K562 (cell line): ENCODE data around the gene PDE6D. TPM values are rescaled to one million over a fixed set of nuclear protein-coding genes. Genes with fewer than 3 reads are reported as not detected.

Source experiments
- ATAC-seq: fragments of 200-7000 bp; cut with Tn5 transposase; 3 replicates; pipeline ENCODE4 v1.9.1; 2020; ENCODE audit warnings: moderate library complexity
- BruUV-seq: library from RNA; stranded (reverse); fragments of 400-500 nt; replicated peaks from 2 replicates; lab custom pipeline; 2021; lab: Mats Ljungman, UMichigan
- CTCF ChIA-PET: fragments of 300-600 bp; formaldehyde crosslinking; extraction: SDS; loops from one replicate; lab custom pipeline; 2021; ENCODE audit warnings: low intra/inter-chr PET ratio; lab: Yijun Ruan, JAX
- POLR2A ChIA-PET: fragments of 300-600, 350-650 bp; sonication (Branson Sonifier 250); formaldehyde crosslinking; extraction: SDS; loops from one replicate; lab custom pipeline; 2021; ENCODE audit warnings: antibody characterized with exemption, inconsistent platforms; lab: Yijun Ruan, JAX
- DNase-seq, 4 experiments: peaks; one replicate each; pipeline versions ENCODE4 v3.0.0 to v3.0.0-alpha.2; 2011 to 2018; ENCODE audit warnings: low spot score in 3 of 4, mixed read lengths in 3 of 4; ENCODE audit errors: extremely low read depth in 1 of 4
- FAIRE-seq: peaks from 2 replicates; lab custom pipeline; 2011; peaks lifted over from hg19 to GRCh38; lab: Jason Lieb, UNC
- H2AFZ ChIP-seq: 2 replicates; pipeline ENCODE4 v1.6.0; 2011; ENCODE audit warnings: low read depth, low read length, control low read depth, inconsistent platforms
- H3K27ac ChIP-seq: fragments of 200-600 bp; 3 replicates; pipeline ENCODE4 v1.8.0; 2011; ENCODE audit warnings: low read depth, mild to moderate bottlenecking, control low read depth, inconsistent platforms, low read length, moderate library complexity, mixed read lengths; ENCODE audit errors: extremely low read depth
- H3K27me3 ChIP-seq, 2 experiments: fragments of 300-600 bp in 1 of 2; 2 replicates in 1 of 2; 3 replicates in 1 of 2; pipeline versions ENCODE4 v1.6.0 to v1.8.0; 2011; ENCODE audit warnings: inconsistent platforms in 2 of 2, low read length in 2 of 2, mild to moderate bottlenecking in 1 of 2, mixed read lengths in 1 of 2, moderate library complexity in 1 of 2; ENCODE audit not compliant: control insufficient read depth in 2 of 2, insufficient read depth in 2 of 2
- H3K36me3 ChIP-seq: fragments of 300-600 bp; 3 replicates; pipeline ENCODE4 v1.8.0; 2011; ENCODE audit warnings: mild to moderate bottlenecking, low read length, inconsistent platforms; ENCODE audit not compliant: control insufficient read depth, insufficient read depth
- H3K4me1 ChIP-seq, 2 experiments: fragments of 200-600 bp in 1 of 2; replicated peaks in 1 of 2; 2 replicates in 1 of 2; 3 replicates in 1 of 2; pipeline versions ENCODE4 v1.5.1 to v1.8.0; 2011; ENCODE audit warnings: inconsistent platforms in 2 of 2, low read length in 2 of 2, mild to moderate bottlenecking in 1 of 2, mixed read lengths in 1 of 2, moderate library complexity in 1 of 2; ENCODE audit not compliant: control insufficient read depth in 2 of 2, insufficient read depth in 2 of 2
- H3K4me2 ChIP-seq: 2 replicates; pipeline ENCODE4 v1.6.1; 2011; ENCODE audit warnings: low read length, control low read depth, inconsistent platforms, mixed read lengths; ENCODE audit not compliant: insufficient read depth
- H3K4me3 ChIP-seq: fragments of 200-600 bp; sonication (generic), shearing (Covaris generic); 2 replicates; pipeline ENCODE4 v1.5.1; 2016; ENCODE audit warnings: control low read depth, inconsistent platforms
- H3K79me2 ChIP-seq: fragments of 200-600 bp; 3 replicates; pipeline ENCODE4 v1.8.0; 2011; ENCODE audit warnings: low read length, inconsistent platforms; ENCODE audit not compliant: control insufficient read depth, insufficient read depth
- H3K9ac ChIP-seq, 2 experiments: 2 replicates each; pipeline versions ENCODE4 v1.6.0 to v1.6.1; 2011; ENCODE audit warnings: low read depth in 2 of 2, low read length in 2 of 2, control low read depth in 1 of 2, inconsistent platforms in 1 of 2, mild to moderate bottlenecking in 1 of 2, mixed read lengths in 1 of 2; ENCODE audit not compliant: insufficient read depth in 1 of 2
- H3K9me1 ChIP-seq: one replicate; pipeline ENCODE4 v1.6.0; 2011; ENCODE audit warnings: inconsistent platforms, mild to moderate bottlenecking, low read length, moderate library complexity; ENCODE audit not compliant: control insufficient read depth, insufficient read depth
- H3K9me3 ChIP-seq: replicated peaks from 2 replicates; pipeline ENCODE4 v1.5.1; 2011; ENCODE audit warnings: low read depth, low read length, inconsistent platforms; ENCODE audit not compliant: control insufficient read depth, insufficient read depth
- H4K20me1 ChIP-seq: replicated peaks from 2 replicates; pipeline ENCODE4 v1.6.1; 2011; ENCODE audit warnings: low read length, inconsistent platforms, mixed read lengths; ENCODE audit not compliant: control insufficient read depth, insufficient read depth
- HOXB6 ChIP-seq: fragments of 250-450 bp; sonication (Bioruptor Pico); IDR thresholded peaks from 2 replicates; pipeline ENCODE4 v1.5.1; 2022; ENCODE audit warnings: mild to moderate bottlenecking, borderline replicate concordance
- LCOR ChIP-seq: sonication (generic); formaldehyde crosslinking; IDR thresholded peaks from 2 replicates; pipeline ENCODE4 v1.8.0; 2022; ENCODE audit warnings: mild to moderate bottlenecking, missing genetic modification reagents
- MIER1 ChIP-seq: fragments of 450-650 bp; IDR thresholded peaks from 2 replicates; pipeline ENCODE4 v1.6.1; 2016; ENCODE audit warnings: antibody characterized with exemption, mild to moderate bottlenecking, low read depth
- SMARCC2 ChIP-seq: fragments of 450-650 bp; IDR thresholded peaks from 2 replicates; pipeline ENCODE4 v1.6.1; 2017; ENCODE audit warnings: antibody characterized with exemption, moderate library complexity, mild to moderate bottlenecking, low read depth
- TSC22D4 ChIP-seq: fragments of 450-650 bp; IDR thresholded peaks from 2 replicates; pipeline ENCODE4 v1.6.1; 2016; ENCODE audit warnings: missing genetic modification characterization, missing biosample characterization, control low read depth
- ZNF121 ChIP-seq: sonication (generic); formaldehyde crosslinking; conservative IDR thresholded peaks from 2 replicates; pipeline ENCODE4 v1.8.0; 2022; ENCODE audit warnings: missing genetic modification reagents
- ZNF197 ChIP-seq: fragments of 200-800 bp; sonication (Bioruptor generic); IDR thresholded peaks from 2 replicates; pipeline ENCODE4 v1.6.1; 2016; ENCODE audit warnings: low read depth, missing genetic modification characterization, missing compliant biosample characterization
- WGBS: fragments of 100-300 bp; shearing (Covaris generic); methylation state at CpG from one replicate; pipeline ENCODE4 v1.1.6; 2016; ENCODE audit warnings: low coverage, mixed read lengths; ENCODE audit not compliant: insufficient coverage; ENCODE audit errors: missing lambda C conversion rate; 5-methylcytosine and 5-hydroxymethylcytosine counted together
- in situ Hi-C: fragments of 300-500 bp; cut with MboI; formaldehyde crosslinking; loops from 4 replicates; pipeline ENCODE4 v1.15.0; 2018; ENCODE audit warnings: inconsistent platforms, mixed read lengths
- intact Hi-C: fragments of 100-400 bp; cut with micrococcal nuclease; formaldehyde crosslinking; loops from 2 replicates; pipeline ENCODE4 v1.14.2; 2022
- polyA plus RNA-seq, 8 experiments: library from polyadenylated mRNA; depleted of rRNA in 4 of 8; stranded (reverse) in 5 of 8; unstranded in 3 of 8; fragments of >200 nt; fragmentation: Nextera tagmentation in 2 of 8; fragmentation: Illumina TruSeq in 1 of 8; extraction: Ambion mirVana in 2 of 8; extraction: Trizol in 1 of 8; gene quantifications; 2 replicates each; pipeline versions ENCODE4 v1.2.1 to v1.2.3, GENCODE V29; 2011 to 2014; ENCODE audit warnings: inconsistent platforms in 1 of 8, missing spikeins in 1 of 8
- total RNA-seq, 7 experiments: library from RNA; depleted of rRNA in 6 of 7; stranded (reverse); fragments of >200 nt in 6 of 7; fragmentation: Illumina TruSeq in 2 of 7; extraction: Trizol in 2 of 7; gene quantifications; 2 replicates each; pipeline versions ENCODE4 v1.2.1 to v1.2.3, GENCODE V29; 2011 to 2021; ENCODE audit warnings: low replicate concordance in 1 of 7
- TF ChIP-seq, protein P1 (sequence below): fragments of 450-650 bp; IDR thresholded peaks from 2 replicates; pipeline ENCODE4 v1.6.1; 2016; ENCODE audit warnings: mild to moderate bottlenecking

The PDE6D gene
- total and polyA plus RNA-seq, 9 of the 15 experiments (the other 6 are each of a cell fraction or from before 2014, with no cell fraction given): 0.65 to 11.6 (median 7.0) TPM

DNA sequence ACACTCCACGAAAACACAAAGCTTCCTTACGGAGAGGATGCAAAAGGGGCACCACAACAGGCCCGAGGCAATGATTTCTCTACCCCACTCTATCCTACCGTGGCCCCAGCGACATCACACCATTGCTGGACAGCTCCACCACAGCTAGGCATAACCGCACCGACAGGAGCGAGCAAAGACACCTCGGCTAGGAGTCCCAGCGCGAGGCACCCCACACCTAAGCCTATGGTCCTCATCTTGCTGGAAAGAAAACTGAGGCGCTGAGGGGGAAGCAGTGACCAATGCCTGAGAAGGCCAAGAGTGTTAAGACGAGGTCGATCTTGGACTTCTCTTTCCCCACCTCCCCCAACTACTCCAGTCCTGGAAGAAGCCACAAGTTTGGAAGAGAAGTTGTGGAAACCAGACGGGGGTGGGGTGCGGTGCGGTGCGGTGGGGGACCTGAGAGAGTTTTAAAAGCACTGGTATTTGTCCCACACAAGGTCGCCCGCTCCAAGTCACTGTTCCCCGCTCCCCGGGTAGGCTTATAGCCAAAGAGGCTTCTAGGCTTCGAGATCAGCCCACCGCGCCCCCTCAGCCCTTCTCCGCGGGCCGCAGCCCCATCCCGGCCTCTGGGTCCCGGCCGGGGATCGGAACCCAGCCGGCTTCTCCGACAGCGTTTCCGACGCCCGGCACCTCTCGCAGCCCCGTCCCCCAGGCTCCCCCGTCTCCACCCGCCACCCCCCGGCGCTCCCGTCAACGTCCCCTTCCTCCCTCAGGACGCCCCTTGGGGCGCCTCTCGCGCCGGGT, 766 bp downstream of the PDE6D start (continued):
- TF ChIP-seq, protein P1, sequence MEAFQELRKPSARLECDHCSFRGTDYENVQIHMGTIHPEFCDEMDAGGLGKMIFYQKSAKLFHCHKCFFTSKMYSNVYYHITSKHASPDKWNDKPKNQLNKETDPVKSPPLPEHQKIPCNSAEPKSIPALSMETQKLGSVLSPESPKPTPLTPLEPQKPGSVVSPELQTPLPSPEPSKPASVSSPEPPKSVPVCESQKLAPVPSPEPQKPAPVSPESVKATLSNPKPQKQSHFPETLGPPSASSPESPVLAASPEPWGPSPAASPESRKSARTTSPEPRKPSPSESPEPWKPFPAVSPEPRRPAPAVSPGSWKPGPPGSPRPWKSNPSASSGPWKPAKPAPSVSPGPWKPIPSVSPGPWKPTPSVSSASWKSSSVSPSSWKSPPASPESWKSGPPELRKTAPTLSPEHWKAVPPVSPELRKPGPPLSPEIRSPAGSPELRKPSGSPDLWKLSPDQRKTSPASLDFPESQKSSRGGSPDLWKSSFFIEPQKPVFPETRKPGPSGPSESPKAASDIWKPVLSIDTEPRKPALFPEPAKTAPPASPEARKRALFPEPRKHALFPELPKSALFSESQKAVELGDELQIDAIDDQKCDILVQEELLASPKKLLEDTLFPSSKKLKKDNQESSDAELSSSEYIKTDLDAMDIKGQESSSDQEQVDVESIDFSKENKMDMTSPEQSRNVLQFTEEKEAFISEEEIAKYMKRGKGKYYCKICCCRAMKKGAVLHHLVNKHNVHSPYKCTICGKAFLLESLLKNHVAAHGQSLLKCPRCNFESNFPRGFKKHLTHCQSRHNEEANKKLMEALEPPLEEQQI: no peak
- TF ChIP-seq ZNF197 (CRISPR knock-in tag): no peak
- TF ChIP-seq LCOR (CRISPR knock-in tag): no peak
- TF ChIP-seq TSC22D4: no peak
- peak; percentile 84 for TF ChIP-seq MIER1
- TF ChIP-seq, all 486 proteins: peak for 8

DNA sequence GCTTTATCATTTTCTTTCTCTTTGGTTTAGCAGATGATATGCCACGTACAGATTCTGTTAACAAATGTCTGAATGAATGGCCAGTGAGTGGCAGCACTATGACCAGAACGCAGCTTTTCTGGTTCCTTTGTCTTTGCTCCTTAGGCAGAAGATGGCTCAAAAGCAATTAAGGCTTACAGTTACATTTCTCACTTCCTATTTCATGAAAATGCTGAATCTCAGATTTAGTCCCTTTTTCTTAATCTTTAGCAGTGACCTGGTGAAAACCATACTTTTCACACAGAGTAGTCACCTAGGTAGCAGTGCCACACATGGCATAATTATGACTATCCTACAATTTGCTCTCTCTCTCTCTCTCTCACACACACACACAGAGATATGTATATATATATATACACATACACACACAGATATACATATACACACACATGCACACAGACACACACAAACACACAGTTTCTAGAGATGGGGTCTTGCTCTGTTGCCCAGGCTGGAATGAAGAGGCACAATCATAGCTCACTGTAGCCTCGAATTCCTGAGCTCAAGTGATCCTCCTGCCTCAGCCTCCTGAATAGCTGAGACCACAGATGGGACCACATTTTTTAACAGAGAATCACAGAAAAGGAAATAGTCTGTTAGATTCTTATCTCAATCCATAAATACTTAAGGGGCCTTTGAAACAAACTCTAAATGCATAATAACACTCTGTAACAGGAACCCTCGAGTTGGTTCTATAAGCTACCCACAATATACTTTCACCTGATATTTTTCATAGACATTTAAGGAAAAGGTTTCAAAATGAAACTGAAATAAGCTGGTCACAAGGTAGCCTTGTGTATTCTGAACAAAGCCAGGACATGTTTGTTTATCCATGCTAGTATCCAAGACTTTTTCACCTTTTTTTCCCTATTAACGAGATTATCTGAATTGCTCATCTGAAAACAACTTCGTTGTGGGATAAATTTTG, 11.6 kb downstream of the PDE6D start:
- Histone ChIP-seq H3K9ac (no peak overlapping the region), H3K4me3 (no peak overlapping the region), H3K79me2 (no peaks in the 10 kb centered on the region), H3K9me3 (no peaks in the 10 kb centered on the region), H3K36me3 (no peaks in the 10 kb centered on the region), H3K9me1 (no peaks in the 10 kb centered on the region), H3K27ac (no peak overlapping the region), H2AFZ (no peak overlapping the region), H3K27me3 (no peaks in the 10 kb centered on the region), H3K4me2 (no peak overlapping the region), H3K4me1 (no peaks in the 10 kb centered on the region), H4K20me1 (no peaks in the 10 kb centered on the region)
- intact Hi-C loops (no loop called here), in situ Hi-C loops (no loop called here)
- CTCF ChIA-PET: no interaction called here
- ATAC-seq: no peak
- WGBS: 19% methylated on average over 6 of the region's 6 CpGs
- no TSS peak for BruUV-seq
- no peak for FAIRE-seq
- no peak for DNase-seq
- POLR2A ChIA-PET: no interaction called here
- TF ChIP-seq SMARCC2 (no peak), ZNF121 (CRISPR knock-in tag) (peak; percentile 49; the same call in 1 of the 2 replicates), HOXB6 (CRISPR knock-in tag) (no peak)
